Measurements from ENCODE around the gene REM1. TPM values are rescaled to one million over a fixed set of nuclear protein-coding genes. Genes with fewer than 3 reads are reported as not detected.
A peak's percentile ranks its signal among the peaks of the same experiment; 100 is the strongest.
"Not testable (repeated sequence)": the region's sequence is repeated elsewhere in the genome, so short reads cannot be mapped to it uniquely, and the experiment has no call there.

The REM1 gene
- total RNA-seq, 1 donor from 2014 or later: not detected

- H3K4me3 Mint-ChIP-seq; H3K9me3 Mint-ChIP-seq; H3K36me3 Mint-ChIP-seq (ENCODE audit: low read depth); H3K4me1 Mint-ChIP-seq; H3K27ac Mint-ChIP-seq (ENCODE audit: unreplicated experiment): not testable (repeated sequence)
- peak; percentile 99 for TF ChIP-seq CTCF (conservative IDR thresholded peaks at IDR 0.05)
- peaks cover 39% of the 10 kb centered on the region for H3K27me3 Mint-ChIP-seq (ENCODE audit: low read depth)
- peak; percentile 88 for DNase-seq (ENCODE audit: low read depth, low spot score)
Measured at GRCh38 chr20:31502884-31503673, 28.0 kb downstream of the REM1 start.

- Mint-ChIP-seq H3K9me3 (no peaks in the 10 kb centered on the region), H3K4me3 (no peak overlapping the region), H3K4me1 (no peaks in the 10 kb centered on the region), H3K36me3 (ENCODE audit: low read depth) (no peaks in the 10 kb centered on the region), H3K27me3 (ENCODE audit: low read depth) (peaks cover 42% of the 10 kb centered on the region), H3K27ac (ENCODE audit: unreplicated experiment) (no peak overlapping the region)
- no peak for DNase-seq (ENCODE audit: low read depth, low spot score)
- TF ChIP-seq CTCF (conservative IDR thresholded peaks at IDR 0.05): no peak
Measured at GRCh38 chr20:31505903-31506302, 30.8 kb downstream of the REM1 start.

GRCh38 chr20:31508517-31509244, 33.6 kb downstream of the REM1 start:
- H3K4me1 Mint-ChIP-seq: no peaks in the 10 kb centered on the region

GRCh38 chr20:31514154-31515071, 39.3 kb downstream of the REM1 start, which contains the start of gene HM13:
Gene HM13, plus strand, starts transcription at chr20:31514442. Its CDS starts 110 bp downstream, at chr20:31514552.
- Mint-ChIP-seq H3K27ac (ENCODE audit: unreplicated experiment) (no peak within 1 kb of the TSS), H3K4me1 (peaks cover 4% of the 10 kb centered on the region), H3K4me3 (no peak within 1 kb of the TSS), H3K36me3 (ENCODE audit: low read depth) (no peaks in the 10 kb centered on the region), H3K27me3 (ENCODE audit: low read depth) (peaks cover 10% of the 10 kb centered on the region), H3K9me3 (no peaks in the 10 kb centered on the region)
- DNase-seq (ENCODE audit: low read depth, low spot score): peak; percentile 96
- peak; percentile 100 for TF ChIP-seq CTCF (conservative IDR thresholded peaks at IDR 0.05)

More at GRCh38 chr20:31508517-31509244, 33.6 kb downstream of the REM1 start:
- TF ChIP-seq CTCF (conservative IDR thresholded peaks at IDR 0.05): no peak
- Mint-ChIP-seq H3K4me3 (no peak overlapping the region), H3K27me3 (ENCODE audit: low read depth) (peaks cover 37% of the 10 kb centered on the region), H3K9me3 (no peaks in the 10 kb centered on the region), H3K36me3 (ENCODE audit: low read depth) (no peaks in the 10 kb centered on the region), H3K27ac (ENCODE audit: unreplicated experiment) (no peak overlapping the region)
- DNase-seq (ENCODE audit: low read depth, low spot score): no peak

All from neural crest cell (in vitro differentiated cells).